GM23338 (cell line): ENCODE results near the gene EPHB2.

Experiments used
- CREB1 ChIP-seq: fragments of 250-450 bp; sonication (Bioruptor Pico); IDR thresholded peaks from 2 replicates; pipeline ENCODE4 v1.5.0; 2020; ENCODE audit warnings: low read depth, mild to moderate bottlenecking, moderate library complexity
- CTCF ChIP-seq, 2 experiments: fragments of 200-600 bp in 1 of 2; sonication (generic) in 1 of 2; conservative IDR thresholded peaks; 2 replicates each; pipeline versions ENCODE4 v1.5.1 to v1.6.1; 2016 to 2017; ENCODE audit warnings: antibody characterized with exemption in 2 of 2, low read depth in 2 of 2, mild to moderate bottlenecking in 2 of 2, moderate library complexity in 1 of 2
- EZH2 ChIP-seq: fragments of 200-600 bp; sonication (generic); IDR thresholded peaks from one replicate; pipeline ENCODE4 v1.8.0; 2017; ENCODE audit warnings: antibody characterized with exemption, mild to moderate bottlenecking, low read depth; ENCODE audit not compliant: unreplicated experiment
- EZH2phosphoT487 ChIP-seq: fragments of 200-600 bp; sonication (generic); IDR thresholded peaks from one replicate; pipeline ENCODE4 v1.8.1; 2018; ENCODE audit warnings: antibody characterized with exemption; ENCODE audit not compliant: unreplicated experiment
- JUNB ChIP-seq: IDR thresholded peaks from one replicate; pipeline ENCODE4 v1.6.1; 2016; ENCODE audit warnings: antibody characterized with exemption; ENCODE audit not compliant: unreplicated experiment
- NANOG ChIP-seq: IDR thresholded peaks from 2 replicates; pipeline ENCODE4 v1.6.1; 2016; ENCODE audit warnings: antibody characterized with exemption, borderline replicate concordance
- POLR2AphosphoS5 ChIP-seq: IDR thresholded peaks from 2 replicates; pipeline ENCODE4 v1.6.1; 2016; ENCODE audit warnings: antibody characterized with exemption, low read depth
- STAT1 ChIP-seq: IDR thresholded peaks from one replicate; pipeline ENCODE4 v1.6.1; 2016; ENCODE audit warnings: antibody characterized with exemption; ENCODE audit not compliant: unreplicated experiment
- ZNF114 ChIP-seq: fragments of 250-450 bp; sonication (Bioruptor Pico); IDR thresholded peaks from 2 replicates; pipeline ENCODE4 v1.5.0; 2020; ENCODE audit warnings: mild to moderate bottlenecking, moderate library complexity
- ZNF331 ChIP-seq: fragments of 250-450 bp; sonication (Bioruptor Pico); IDR thresholded peaks from 2 replicates; pipeline ENCODE4 v1.5.0; 2020; ENCODE audit warnings: low read depth, mild to moderate bottlenecking, moderate library complexity
- TF ChIP-seq, protein P1 (sequence below): IDR thresholded peaks from one replicate; pipeline ENCODE4 v1.6.1; 2018; ENCODE audit warnings: antibody characterized with exemption; ENCODE audit not compliant: unreplicated experiment
- TF ChIP-seq, protein P2 (sequence below): IDR thresholded peaks from 2 replicates; pipeline ENCODE4 v1.6.1; 2016; ENCODE audit warnings: antibody characterized with exemption
- TF ChIP-seq, protein P3 (sequence below): fragments of 250-450 bp; sonication (Bioruptor Pico); IDR thresholded peaks from 2 replicates; pipeline ENCODE4 v1.5.0; 2020; ENCODE audit warnings: mild to moderate bottlenecking, moderate library complexity

DNA sequence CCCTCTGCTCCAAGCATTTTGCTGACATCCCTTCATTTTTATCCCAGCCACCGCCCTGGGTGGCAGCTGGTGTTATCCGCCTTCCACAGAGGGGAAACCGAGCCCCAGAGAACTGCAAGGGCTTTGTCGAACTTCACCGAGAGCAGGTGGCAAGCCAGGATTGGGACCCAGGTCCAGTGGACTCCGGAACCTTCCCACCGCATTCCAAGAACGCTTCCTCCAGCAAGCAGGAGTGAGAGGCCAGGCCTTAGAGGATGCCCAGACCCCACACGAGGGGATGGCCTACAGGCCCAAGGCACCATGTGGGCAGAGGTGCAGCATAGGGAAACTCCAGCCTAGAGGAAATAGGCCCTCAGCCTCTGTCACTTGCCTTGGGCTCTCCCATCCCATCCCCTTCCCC, 90.7 kb downstream of the EPHB2 start:
- no peak for TF ChIP-seq EZH2
- no peak for TF ChIP-seq CTCF (conservative IDR thresholded peaks at IDR 0.05; ENCODE audit: low read depth in 2 of 2)
- TF ChIP-seq CREB1 (CRISPR knock-in tag), result no peak
- TF ChIP-seq POLR2AphosphoS5, result no peak
- TF ChIP-seq, protein P1, sequence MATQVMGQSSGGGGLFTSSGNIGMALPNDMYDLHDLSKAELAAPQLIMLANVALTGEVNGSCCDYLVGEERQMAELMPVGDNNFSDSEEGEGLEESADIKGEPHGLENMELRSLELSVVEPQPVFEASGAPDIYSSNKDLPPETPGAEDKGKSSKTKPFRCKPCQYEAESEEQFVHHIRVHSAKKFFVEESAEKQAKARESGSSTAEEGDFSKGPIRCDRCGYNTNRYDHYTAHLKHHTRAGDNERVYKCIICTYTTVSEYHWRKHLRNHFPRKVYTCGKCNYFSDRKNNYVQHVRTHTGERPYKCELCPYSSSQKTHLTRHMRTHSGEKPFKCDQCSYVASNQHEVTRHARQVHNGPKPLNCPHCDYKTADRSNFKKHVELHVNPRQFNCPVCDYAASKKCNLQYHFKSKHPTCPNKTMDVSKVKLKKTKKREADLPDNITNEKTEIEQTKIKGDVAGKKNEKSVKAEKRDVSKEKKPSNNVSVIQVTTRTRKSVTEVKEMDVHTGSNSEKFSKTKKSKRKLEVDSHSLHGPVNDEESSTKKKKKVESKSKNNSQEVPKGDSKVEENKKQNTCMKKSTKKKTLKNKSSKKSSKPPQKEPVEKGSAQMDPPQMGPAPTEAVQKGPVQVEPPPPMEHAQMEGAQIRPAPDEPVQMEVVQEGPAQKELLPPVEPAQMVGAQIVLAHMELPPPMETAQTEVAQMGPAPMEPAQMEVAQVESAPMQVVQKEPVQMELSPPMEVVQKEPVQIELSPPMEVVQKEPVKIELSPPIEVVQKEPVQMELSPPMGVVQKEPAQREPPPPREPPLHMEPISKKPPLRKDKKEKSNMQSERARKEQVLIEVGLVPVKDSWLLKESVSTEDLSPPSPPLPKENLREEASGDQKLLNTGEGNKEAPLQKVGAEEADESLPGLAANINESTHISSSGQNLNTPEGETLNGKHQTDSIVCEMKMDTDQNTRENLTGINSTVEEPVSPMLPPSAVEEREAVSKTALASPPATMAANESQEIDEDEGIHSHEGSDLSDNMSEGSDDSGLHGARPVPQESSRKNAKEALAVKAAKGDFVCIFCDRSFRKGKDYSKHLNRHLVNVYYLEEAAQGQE, result no peak
- TF ChIP-seq EZH2phosphoT487, result no peak
- TF ChIP-seq, protein P2, sequence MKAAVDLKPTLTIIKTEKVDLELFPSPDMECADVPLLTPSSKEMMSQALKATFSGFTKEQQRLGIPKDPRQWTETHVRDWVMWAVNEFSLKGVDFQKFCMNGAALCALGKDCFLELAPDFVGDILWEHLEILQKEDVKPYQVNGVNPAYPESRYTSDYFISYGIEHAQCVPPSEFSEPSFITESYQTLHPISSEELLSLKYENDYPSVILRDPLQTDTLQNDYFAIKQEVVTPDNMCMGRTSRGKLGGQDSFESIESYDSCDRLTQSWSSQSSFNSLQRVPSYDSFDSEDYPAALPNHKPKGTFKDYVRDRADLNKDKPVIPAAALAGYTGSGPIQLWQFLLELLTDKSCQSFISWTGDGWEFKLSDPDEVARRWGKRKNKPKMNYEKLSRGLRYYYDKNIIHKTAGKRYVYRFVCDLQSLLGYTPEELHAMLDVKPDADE, result no peak
- no peak for TF ChIP-seq ZNF331 (CRISPR knock-in tag)
- TF ChIP-seq STAT1, result no peak
- TF ChIP-seq JUNB, result no peak
- no peak for TF ChIP-seq NANOG
- TF ChIP-seq ZNF114, result no peak
- TF ChIP-seq, protein P3, sequence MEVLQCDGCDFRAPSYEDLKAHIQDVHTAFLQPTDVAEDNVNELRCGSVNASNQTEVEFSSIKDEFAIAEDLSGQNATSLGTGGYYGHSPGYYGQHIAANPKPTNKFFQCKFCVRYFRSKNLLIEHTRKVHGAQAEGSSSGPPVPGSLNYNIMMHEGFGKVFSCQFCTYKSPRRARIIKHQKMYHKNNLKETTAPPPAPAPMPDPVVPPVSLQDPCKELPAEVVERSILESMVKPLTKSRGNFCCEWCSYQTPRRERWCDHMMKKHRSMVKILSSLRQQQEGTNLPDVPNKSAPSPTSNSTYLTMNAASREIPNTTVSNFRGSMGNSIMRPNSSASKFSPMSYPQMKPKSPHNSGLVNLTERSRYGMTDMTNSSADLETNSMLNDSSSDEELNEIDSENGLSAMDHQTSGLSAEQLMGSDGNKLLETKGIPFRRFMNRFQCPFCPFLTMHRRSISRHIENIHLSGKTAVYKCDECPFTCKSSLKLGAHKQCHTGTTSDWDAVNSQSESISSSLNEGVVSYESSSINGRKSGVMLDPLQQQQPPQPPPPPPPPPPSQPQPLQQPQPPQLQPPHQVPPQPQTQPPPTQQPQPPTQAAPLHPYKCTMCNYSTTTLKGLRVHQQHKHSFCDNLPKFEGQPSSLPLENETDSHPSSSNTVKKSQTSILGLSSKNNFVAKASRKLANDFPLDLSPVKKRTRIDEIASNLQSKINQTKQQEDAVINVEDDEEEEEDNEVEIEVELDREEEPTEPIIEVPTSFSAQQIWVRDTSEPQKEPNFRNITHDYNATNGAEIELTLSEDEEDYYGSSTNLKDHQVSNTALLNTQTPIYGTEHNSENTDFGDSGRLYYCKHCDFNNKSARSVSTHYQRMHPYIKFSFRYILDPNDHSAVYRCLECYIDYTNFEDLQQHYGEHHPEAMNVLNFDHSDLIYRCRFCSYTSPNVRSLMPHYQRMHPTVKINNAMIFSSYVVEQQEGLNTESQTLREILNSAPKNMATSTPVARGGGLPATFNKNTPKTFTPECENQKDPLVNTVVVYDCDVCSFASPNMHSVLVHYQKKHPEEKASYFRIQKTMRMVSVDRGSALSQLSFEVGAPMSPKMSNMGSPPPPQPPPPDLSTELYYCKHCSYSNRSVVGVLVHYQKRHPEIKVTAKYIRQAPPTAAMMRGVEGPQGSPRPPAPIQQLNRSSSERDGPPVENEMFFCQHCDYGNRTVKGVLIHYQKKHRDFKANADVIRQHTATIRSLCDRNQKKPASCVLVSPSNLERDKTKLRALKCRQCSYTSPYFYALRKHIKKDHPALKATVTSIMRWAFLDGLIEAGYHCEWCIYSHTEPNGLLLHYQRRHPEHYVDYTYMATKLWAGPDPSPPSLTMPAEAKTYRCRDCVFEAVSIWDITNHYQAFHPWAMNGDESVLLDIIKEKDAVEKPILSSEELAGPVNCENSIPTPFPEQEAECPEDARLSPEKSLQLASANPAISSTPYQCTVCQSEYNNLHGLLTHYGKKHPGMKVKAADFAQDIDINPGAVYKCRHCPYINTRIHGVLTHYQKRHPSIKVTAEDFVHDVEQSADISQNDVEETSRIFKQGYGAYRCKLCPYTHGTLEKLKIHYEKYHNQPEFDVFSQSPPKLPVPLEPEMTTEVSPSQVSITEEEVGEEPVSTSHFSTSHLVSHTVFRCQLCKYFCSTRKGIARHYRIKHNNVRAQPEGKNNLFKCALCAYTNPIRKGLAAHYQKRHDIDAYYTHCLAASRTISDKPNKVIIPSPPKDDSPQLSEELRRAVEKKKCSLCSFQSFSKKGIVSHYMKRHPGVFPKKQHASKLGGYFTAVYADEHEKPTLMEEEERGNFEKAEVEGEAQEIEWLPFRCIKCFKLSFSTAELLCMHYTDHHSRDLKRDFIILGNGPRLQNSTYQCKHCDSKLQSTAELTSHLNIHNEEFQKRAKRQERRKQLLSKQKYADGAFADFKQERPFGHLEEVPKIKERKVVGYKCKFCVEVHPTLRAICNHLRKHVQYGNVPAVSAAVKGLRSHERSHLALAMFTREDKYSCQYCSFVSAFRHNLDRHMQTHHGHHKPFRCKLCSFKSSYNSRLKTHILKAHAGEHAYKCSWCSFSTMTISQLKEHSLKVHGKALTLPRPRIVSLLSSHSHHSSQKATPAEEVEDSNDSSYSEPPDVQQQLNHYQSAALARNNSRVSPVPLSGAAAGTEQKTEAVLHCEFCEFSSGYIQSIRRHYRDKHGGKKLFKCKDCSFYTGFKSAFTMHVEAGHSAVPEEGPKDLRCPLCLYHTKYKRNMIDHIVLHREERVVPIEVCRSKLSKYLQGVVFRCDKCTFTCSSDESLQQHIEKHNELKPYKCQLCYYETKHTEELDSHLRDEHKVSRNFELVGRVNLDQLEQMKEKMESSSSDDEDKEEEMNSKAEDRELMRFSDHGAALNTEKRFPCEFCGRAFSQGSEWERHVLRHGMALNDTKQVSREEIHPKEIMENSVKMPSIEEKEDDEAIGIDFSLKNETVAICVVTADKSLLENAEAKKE (CRISPR knock-in tag), result no peak
